ENCODE results near the gene OR4C12. TPM values are rescaled to one million over a fixed set of nuclear protein-coding genes. Genes with fewer than 3 reads are reported as not detected.

OR4C12 gene
- total RNA-seq = not detected in 2 replicates

GRCh38 chr11:49982435-49982834 is at the start of gene OR4C12:
Gene OR4C12, minus strand, starts transcription at chr11:49982535. Its CDS starts 34 bp downstream, at chr11:49982501.

GRCh38 chr11:49952091-49952490 is 30.2 kb downstream of the OR4C12 start, which contains the start of gene OR4C13:
Gene OR4C13, plus strand, starts transcription at chr11:49952391. Its CDS starts 32 bp downstream, at chr11:49952423.

Other genes with a start within 250 kb of the OR4C12 start
- not detected in 2 replicates for gene OR4C13, start 30.1 kb downstream of the OR4C12 start, total RNA-seq
- gene OR4C45, start 50.3 kb upstream of the OR4C12 start, total RNA-seq = not detected in 2 replicates